C1 segment of cervical spinal cord (tissue), 14 donors: ENCODE measurements around the gene FRMD1.

Experiments used
- DNase-seq, 14 donors: peaks; one replicate each; lab custom pipeline; 2025; lab: John Stamatoyannopoulos, UW

FRMD1 gene

DNA sequence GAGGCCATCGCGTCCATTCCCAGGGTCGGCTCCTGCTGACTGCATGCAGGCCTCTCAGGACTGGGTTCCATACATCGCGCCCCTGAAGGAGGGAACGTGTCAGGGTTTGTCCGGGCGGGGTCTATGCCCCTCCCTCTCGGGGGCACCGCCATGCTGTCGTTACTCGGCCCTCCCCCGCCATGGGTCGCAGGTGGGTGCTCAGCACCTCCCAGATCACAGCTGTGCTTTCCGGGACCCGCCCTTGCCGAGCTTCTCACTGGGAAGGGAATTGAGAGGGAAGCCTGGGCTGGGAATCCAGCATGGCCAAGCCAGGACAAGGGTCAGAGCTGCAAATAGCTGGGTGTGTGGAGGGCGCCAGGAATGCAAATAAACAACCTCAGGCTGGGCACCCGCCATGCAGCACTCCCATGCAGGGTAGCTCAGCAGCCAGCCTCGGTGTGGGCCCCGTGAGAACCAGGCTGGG is at the start of gene FRMD1:
Gene FRMD1 (minus strand): TSS at position 270 of the 463 bp plus-strand sequence. CDS start 118 bp downstream, at position 152.
- DNase-seq = no peak

DNA sequence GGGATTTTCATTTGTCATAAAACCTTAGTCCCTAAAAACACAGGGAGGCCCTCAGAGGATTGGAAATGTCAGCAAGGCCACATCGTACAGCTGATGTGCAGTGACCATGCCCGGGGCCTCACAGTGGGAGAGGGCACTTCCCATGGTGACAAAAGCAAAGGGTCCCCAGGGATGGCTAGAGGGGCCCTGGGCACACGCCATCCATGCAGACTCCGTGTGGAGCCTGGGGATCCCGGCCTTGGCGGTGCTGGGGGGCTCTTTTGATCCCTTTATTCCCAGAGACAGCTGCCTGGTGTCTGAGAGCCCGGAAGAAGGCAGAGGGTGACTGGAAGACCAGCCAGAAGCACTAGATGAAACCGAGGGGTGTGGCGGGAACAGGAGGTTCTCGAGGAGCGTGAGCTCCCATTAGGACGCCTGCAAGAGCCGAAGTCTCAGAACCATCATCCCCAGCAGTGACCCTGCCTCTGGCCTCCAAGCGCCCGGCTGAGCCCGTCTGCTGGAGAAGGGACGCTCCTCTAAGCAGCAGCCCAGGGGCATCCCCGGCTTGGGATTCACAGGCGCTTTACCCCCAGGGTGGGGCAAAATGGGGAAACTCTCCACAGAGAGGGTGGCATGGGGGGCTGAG is 49.1 kb upstream of the FRMD1 start:
- no peak for DNase-seq

DNA sequence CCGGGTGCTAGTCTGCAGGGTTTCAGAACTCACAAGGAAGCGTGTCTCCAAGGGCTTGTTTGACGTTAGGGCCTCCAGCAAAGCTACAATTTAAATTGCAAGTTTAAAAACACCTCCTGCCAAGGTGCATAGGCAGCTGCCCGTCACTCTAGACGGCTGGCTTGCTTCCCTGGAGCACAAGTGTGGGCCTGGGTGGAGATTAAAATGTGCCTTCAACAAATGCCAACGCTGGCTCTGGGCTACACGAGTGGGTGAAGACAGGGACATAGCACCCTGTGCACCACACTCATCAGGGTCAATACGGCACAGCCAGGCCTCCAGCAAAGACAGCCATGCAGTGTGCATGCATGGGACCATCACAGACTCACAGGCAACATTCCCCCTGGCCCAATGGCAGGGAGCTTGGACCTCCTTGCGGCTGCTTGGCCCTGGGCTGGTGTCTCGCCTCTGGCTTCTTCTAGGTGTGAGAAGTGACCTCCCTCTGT is 48.4 kb upstream of the FRMD1 start:
- DNase-seq = no peak

DNA sequence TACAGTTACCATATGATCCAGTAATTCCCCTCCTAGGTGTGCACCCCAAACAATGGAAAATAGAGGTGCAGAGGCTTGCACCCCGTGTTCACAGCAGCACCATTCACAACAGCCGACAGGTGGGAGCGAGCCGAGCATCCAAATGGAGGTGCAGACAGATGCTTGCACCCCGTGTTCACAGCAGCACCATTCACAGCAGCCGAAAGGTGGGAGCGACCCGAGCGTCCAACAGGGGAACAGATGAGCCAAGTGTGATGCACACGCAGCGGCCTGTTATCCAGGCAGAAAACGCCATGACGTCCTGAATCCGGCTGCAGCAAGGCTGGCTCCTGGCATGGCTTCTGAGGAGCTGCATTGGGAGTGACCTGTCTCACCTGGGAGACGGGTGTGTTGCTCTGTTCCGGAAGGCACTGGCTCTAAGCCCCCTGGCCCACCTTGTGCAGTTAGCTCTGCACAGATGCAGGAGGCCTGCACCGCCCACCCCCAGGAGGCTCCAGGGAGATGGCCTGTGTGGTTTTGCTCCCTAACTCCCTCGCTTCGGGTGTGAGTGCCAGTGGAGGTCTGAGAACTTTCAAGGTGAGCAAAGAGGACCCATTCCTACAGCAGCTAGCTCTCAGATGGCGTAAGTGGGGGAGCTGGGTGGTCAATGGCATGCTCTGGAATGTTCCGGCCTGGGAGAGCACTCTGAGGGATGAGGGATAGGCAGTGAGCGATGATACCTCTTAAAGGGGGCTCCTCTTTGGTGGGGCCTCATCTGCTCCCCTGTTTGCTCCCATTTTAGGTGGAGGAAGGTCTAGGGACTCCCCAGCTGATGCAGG is 47.8 kb upstream of the FRMD1 start:
- no peak for DNase-seq

DNA sequence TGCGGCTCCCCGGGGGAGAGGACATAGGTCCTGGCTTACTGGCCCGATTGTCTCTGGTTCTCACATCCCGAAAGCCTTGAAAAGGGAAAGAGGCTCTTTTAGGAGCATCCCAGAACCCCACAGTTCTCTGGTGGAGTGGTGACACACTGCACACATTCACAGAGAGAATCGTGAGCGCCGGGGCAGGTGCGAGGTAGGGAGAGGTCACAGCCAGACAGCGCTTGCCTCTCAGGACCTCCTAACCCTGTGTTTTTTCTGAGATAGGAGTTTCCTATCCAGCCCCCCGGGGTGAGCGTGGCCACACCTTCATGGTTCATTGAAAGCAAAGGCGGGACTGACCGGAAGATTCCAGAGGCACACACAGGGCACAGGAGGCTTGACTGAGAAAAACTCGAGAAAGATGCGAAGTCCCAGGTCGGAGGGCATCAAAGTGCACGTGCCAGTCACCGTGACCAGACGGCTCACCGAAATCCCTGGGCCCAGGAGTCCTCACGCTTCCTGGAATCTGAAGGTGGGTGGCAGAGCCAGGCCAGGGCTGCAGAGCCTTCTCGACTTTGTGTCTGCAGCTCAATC is 46.5 kb upstream of the FRMD1 start:
- DNase-seq = no peak

DNA sequence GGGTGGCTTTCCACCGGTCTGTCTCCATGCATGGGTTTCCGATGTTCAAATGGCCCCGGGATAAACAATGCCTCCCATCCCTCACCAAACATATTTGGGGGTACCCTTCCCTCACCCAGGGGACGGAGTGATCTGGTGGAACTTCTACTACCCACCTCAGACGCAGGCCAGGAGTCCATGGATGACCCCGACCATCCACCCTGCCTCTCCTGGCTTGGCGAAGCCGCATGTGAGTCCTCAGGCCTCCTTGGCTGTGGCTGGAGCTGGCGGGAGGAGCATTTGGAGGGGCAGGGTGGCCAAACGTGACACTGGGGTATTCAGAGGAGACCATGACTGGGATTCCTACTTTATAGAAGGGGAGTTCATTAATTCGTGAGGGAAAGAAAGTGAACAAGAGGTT is 45.9 kb upstream of the FRMD1 start:
- DNase-seq = no peak

DNA sequence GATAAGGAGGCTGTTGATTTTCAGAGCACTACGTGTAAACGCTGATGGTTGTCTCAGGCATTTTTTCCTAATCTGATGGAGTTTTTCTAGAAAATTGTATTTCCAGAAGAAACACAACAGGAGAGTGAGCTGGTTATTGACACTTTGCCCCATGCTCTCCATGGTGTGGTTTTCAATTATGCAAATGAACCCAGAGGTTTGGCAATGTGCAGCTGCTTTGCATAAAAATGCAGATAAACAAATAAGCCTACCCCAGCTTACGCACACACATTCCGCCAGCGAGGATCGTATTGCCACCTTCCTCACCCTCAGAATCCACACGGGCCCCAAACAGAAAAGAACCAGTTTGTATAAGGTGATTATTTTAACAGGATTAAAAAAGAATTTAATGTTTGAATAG is 45.1 kb upstream of the FRMD1 start:
- no peak for DNase-seq

DNA sequence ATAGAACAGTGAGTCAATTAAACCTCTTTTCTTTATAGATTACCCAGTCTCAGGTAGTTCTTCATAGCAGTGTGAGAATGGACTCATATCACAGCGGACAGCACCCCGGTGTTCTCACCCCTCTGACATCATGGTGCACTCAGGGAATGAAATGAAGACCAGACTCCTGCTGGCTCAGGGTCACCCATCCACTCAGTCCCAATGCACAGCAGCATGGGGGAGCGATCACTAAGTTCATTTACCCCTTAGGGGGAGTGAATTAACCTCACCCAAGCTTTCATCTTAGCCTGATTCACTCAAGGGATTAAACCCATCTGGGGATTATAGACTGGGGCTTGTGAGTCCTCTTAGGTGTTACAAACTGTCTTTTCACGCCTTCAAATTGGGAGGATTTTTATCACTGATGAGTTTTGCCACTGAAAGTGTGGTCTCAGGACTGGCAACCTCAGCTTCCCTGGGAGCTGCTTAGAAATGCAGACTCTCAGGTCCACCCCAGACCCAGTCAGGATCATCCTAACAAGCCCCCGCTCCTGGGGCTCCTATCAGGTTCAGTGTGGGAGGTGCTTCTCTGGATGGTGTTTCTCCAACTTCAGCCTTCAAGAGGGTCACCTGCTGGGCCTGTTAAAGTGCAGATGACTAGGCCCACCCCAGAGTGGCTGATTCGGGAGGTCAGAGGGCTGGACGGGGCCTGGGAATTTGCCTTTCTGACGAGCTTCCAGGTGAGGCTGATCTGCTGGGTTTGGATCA is 44.3 kb upstream of the FRMD1 start:
- DNase-seq = no peak

DNA sequence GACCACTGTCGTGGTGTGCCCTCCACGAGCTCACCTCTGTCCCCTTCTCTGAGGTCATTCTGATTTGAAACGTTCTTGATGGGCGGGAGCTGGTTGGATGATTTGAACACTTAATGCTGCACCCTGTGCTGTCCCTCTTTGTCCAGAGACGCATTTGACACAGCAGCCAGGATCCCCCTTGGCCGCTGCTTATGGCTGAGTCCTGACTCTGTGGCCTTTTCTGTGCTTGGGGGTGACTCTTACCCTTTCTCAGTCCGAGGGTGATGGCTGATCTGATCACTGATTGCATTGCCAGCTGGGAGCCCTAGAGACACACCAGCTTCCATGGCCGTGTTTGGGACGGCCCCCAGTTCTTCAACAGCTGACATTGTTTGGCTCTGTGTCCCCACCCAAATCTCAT is 43.5 kb upstream of the FRMD1 start:
- no peak for DNase-seq

DNA sequence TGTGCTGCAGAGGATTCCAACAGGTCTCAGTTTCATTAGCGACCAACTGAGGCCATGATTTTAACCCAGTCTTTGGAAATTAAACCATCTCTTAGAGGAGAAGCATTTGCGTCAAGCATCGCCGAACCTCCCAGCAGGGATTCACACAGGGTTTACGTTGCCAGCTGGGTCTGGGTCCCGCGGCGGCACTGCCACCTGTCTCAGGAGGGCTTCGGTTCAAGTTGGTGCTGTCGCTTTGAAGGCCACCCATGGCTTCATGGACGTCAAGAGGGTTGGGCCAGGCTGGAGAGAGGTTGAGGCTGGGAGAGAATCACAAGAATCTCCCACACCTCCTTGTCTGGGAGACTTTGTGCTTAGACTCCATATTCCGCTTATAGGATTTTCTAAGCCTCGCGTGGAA is 43.0 kb upstream of the FRMD1 start:
- no peak for DNase-seq

DNA sequence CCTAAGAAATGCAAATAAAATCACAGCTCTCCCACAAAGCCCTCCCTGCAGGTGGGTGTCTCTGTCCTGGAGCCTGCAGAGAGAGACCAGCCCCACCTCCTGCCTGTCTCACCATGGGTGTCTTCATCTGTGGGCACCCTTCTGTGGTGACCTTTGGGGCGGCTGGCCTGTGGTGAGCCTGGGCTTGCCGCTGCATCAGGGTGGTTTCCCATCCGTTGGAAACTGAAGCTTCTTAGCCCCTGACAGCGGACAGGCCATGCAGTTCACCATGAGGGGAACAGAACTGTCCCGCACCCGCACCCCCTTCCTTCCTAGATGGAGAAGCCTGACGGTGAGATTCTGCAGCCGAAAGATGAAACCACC is 42.3 kb upstream of the FRMD1 start:
- no peak for DNase-seq

DNA sequence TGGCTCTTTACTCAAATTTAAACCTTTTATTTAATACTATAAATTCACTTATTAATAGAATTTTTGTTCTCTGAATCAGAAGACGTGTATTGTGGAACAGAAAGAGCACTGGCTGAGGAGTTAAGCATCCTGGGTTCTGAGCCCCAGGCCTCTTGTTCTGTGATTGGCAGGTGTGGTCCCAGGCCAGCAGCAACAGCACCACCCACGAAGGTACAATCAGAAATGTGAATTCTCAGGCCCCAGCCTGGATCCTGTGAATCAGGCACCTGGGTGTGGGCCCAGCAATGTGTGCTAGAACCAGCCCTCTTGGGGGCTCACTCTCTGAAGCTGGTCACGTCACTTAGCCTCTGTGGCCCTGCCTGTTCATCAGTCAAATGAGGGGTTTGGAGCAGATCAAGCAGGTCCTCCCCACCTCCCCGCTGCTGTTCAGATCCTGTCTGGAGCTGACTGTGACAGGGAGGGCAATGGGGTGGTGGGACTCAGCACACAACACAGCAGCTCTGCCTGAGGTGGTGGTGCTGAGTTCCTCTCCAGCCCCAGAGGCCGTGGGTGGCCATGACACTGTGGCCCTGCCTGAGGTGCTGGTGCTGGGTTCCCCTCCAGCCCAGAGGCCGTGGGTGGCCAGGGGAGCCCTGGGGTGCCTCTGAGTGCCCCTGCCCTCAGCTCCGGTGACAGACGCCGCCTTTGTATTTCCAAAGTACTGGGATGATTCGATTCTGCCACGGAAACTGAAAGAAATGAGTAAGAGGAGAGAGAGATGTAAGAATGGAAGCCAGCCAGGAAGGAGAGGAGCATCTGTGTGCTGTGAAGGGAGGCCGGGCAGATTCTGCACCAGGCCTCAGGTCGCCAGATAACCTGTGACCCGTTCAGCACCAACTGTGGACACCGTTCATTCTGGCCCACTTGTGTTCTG is 41.6 kb upstream of the FRMD1 start:
- DNase-seq = no peak

DNA sequence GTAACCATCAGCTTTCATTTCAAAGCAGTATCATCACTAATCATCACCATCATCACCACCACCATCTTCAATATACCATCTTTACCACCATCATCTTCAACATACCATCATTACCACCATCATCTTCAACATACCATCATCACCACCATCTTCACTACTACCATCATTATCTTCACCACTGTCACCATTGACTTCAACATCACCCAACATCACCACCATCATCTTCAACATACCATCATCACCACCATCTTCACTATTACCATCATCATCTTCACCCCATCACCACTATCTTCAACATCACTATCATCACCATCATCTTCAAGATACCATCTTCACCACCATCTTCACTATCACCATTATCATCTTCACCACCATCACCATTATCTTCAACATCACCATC is 40.5 kb upstream of the FRMD1 start:
- no peak for DNase-seq

DNA sequence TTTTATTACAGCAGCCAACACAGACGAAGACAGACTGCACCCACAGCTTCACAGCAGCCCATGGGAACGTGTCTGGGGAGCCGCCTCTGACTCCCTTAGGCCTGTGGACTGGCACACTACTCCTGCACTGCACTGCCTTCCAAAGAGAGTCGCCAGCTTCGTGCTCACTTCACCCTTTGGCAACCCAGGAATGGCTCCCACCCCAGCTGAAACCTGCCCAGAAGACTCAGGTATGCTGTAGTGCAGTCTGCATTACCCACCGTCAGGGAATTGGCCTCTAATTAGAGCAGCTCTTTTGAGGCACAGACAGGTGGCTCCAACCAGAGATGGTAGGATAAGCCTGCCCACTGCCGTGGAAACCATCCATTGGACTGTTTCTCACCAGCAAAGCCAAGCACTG is 39.9 kb upstream of the FRMD1 start:
- no peak for DNase-seq

DNA sequence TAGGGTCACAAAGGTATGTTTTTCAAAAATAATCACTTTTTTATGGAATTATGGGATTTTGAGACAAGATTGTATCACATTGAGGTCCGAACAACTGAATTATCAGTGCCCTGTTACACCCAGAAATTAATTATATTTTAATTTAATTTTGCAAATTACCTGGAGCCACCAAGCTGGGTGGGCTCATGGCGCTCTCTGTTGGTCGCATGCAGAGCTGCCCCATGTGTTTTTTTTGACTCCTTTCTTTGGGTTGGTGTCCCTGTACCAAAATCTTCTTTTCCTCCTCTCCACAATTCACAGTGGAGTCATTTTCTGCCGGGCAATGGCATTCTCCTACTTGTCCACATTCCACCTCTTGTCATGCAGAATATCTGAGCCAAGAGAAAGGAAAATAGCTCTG is 38.9 kb upstream of the FRMD1 start:
- no peak for DNase-seq

DNA sequence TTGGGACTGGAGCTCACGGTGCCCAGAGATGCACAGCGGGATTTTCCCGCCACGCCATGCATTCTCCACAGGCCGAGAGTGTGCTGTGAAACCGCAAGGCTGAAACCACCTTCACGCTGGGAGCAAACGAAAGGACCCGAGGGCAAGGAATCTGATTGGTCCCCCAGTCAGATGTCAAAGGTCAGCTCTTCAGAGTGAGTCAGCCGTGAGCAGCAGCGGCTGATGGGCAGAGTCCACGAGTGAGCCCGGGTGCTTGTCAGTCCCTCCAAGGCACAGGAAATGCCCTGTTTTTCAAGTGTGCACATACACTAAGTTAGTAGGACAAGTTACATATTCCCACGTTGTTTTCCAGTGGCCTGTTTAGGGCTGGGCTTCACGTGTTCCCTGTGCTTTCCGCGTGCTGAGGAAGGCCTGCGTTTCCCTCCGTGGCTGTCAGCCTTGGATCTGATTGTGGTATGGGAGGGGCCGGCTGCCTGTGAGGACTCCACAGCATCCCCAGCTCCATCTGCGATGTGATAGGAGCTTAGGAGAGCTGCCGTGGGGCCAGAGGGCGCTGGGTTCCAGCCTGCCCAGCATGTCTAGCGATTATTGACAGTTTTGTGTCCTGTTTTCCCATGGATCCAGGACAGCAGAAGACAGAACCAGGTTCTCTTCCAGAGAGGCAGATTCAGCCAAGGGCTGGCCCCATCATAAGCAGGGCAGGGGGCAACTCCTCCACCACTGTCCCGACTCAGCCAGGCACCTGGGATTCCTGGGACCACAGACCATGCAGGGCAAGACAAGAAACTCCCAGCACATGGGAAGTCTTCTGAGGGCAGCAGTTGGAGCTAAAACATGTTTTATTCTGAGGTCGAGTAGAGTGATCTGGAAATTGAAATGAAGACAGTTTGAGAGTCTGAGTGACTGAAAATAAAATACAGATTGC is 38.2 kb upstream of the FRMD1 start:
- DNase-seq = no peak

DNA sequence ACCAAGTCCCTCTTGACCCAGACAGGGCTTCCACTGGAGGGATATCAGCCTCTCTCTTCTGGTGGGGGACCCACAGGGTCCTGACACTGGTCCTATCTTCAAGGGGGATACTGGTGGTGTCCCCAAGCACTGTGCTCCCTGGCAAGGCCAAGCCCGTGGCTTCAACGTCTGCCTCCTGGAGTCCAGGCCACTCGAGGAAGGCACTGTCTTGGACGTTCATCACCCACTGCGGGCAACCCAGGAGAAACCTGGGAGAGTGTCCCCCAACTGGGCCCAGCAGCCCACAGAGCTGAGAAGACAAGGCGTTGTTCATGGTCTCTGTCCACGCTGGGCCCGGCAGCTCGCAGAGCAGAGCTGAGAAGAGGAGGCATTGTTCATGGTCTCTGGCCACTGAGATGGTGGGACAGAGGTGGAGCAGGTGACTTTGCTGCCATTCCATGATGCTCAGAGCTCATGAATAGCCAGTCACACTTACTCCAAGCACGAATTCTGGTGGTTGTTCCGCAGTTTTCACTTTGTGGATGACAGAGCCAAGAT is 37.5 kb upstream of the FRMD1 start:
- no peak for DNase-seq

DNA sequence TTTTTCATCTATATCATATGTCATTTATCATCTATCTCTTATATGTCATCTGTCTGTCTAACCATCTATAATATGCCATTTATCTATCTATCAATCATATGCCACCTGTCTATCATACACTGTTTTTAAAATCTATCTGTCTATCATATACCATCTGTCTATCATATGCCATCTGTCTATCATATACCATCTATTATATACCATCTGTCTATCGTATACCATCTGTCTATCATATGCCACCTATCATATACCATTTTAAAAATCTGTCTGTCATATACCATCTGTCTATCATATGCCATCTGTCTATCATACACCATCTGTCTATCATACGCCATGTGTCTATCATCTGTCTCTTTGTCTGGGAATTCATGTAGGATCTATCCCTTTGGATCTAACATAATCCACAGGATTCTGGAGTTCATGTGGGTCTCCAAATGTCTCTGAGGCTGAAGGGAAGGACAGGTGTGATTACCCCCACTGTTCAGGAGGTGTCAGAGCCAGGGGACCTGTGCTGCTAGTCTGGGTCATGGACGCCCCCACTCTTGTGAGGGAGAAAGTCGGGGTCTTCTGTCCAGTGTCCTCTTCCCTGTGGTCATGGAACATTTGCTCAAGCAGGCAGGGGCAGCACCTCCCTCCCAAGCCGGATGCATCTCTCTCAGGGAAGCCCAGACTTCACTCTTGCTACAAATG is 36.9 kb upstream of the FRMD1 start:
- DNase-seq = no peak

DNA sequence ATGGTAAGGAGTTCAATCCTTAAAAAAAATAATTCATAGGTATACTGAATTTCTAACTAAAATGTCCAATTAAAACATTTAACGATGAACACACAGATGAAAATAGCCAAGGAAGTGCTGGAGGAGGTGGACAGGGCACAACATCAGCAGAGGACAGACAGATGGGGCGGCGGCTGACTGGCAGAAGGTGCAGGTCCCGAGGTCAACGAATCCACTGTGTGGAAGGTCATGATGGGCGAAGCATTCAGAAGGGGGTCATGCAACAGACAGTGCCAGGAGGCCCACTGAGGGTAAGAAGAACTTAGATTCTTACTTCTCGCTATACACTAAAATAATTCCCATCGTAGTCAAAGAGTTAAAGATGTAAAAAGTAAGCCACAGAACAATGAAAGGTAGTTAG is 34.2 kb upstream of the FRMD1 start:
- DNase-seq = no peak
